Activated CD4-positive, alpha-beta T cell treated with anti-CD3 and anti-CD28 coated beads, Interleukin-2, Interleukin-4, amounts not matched to agents 100 ng/mL and 50 ng/mL, durations not matched to agents 16 hours and 8 hours (primary cell): Measurements from ENCODE around the gene SDC3.
"Not testable (repeated sequence)": the region's sequence is repeated elsewhere in the genome, so short reads cannot be mapped to it uniquely, and the experiment has no call there.

Experiments
- DNase-seq: peaks from one replicate; pipeline ENCODE4 v3.0.0-alpha.2; 2020; ENCODE audit warnings: low spot score

The SDC3 gene

DNA sequence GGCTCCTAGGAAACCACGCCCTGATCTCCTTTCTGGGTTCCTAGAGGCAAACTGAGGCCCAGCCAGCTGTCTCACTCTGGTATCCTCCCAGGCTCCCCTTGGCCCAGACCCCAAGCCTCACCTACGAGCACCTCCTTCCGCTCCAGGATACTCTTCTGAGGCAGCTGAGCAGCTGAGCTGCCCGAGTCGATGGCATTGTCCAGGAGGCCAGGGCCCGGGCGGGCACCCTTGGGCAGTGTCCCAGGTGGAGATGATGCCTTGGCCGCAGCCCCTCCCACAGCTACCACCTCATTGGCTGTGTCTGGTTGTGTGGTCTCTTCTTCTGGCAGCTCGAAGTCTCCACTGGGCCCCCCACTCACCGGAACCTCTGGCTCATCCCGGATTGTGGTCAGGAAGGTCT, 34.4 kb downstream of the SDC3 start:
- no peak for DNase-seq

DNA sequence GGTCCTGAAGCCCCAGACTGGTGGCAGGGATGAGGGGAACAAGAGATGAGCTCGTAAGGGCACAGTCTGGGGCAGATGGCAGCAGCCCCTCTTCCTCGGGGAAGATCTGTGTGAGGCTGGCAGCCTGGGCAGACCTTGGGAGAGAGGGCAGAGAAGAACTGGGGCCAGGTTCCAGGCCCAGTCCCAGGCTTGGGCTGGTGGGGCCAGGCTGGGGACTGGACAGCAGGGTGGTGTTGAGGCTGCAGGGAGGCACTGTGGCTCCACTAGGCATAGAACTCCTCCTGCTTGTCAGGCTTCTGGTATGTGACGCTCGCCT, 35.7 kb downstream of the SDC3 start:
- no peak for DNase-seq

- DNase-seq = no peak
These were observed 36.3 kb downstream of the SDC3 start for GRCh38 chr1:30872033-30872947.

DNA sequence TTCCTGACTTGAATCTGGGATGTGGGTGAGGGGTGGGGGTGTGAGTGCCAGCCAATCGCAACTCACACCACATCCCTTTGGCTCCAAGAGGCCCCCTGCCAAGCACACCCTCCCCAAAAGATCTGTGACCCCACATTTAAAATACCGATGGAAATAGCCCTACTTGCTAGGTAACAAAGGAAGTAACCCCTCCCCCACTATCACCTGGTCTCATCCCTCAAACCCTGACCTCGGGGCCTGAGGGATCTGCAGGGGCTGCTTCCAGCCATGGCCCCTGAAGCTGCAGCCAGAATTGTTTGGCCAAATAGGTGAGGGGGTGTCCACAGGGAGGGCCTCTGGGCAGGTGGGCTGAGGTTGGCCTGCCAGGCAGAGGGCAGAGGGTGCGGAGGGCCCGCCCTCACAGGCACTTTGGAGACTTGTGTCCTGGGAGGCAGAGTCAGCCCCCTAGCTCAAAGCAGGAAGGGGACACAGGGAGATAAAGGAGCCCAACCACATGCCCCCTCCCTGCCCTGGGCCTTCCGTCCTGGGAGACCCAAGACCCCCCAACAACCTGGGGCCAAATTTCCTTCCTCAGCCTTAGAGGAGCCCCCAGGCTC, 37.2 kb downstream of the SDC3 start:
- no peak for DNase-seq

GRCh38 chr1:30870656-30871055, 37.9 kb downstream of the SDC3 start:
- no peak for DNase-seq

- DNase-seq = no peak
These were observed 38.5 kb downstream of the SDC3 start for GRCh38 chr1:30870035-30870434.

DNA sequence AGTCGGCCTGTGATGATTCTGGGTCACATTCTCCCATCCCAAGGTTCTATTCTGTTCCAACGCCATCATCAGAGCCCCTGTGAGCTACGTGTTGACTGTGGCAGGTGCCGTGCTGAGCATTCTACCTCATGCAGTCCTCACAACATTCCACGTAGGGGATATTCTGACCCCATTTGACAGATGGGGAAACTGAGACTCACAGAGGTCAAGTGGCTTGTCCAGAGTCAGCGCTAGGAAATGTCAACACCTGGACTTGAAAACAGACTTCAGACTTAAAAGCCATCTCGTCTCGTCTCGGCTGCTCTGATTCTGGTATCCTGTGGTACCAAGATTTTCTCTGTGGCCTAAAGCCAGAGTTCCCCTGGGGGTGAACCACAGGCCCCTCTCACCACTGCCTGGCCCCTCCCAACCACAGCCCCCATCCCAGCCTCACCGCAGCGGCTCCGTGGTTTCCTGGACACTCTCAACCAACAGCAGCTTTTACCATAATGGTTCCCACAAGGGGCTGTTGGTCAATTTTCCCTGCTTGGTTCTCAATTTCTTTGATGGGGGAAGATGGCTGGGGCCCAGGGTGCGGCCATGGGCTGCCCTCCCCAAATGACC, 39.6 kb downstream of the SDC3 start:
- peak; percentile 16 for DNase-seq

- not testable (repeated sequence) for DNase-seq
These were observed 40.5 kb downstream of the SDC3 start for GRCh38 chr1:30868057-30868456.

DNA sequence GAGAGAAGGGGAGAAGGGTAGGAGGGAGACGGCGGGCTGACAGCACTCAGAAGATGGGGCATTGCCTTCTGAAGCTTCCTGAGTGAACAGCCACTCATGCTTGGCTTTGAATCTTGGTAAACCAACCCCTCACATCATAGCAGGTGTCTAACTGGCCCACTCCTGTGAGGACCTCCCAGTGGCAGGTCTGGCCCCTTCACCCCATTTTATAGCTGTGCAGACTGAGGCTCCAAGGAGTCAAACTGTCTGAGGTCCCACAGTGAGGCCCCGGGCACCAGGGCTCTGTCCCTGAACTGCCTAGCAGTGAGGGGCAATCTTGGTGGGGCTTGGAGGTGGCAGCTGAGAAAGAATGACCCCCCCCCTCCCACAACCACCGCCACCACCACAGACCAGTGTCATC, 41.0 kb downstream of the SDC3 start:
- DNase-seq = no peak

DNA sequence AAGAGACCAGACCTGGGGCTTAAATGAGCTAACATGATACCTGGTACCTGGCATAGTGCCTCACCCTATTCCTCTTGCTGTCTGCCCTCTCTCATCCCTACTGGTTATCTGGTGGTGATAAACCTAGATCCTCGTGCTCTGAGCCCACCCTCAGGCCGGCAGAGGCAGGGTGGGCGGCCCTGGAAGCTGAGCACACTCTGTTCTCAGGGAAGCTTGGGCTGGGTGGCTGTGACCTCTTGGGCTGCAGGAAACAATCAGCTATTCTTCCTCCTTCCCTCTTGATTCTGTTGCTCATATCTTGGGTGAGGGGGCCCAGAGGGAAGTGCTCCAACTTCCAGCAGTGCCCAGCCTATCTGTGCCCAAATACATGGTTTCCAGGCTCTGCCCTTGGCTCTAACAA, 42.0 kb downstream of the SDC3 start:
- DNase-seq = no peak

GRCh38 chr1:30864681-30865080, 43.9 kb downstream of the SDC3 start:
- no peak for DNase-seq

GRCh38 chr1:30863858-30864604, 44.5 kb downstream of the SDC3 start:
- DNase-seq = no peak

DNA sequence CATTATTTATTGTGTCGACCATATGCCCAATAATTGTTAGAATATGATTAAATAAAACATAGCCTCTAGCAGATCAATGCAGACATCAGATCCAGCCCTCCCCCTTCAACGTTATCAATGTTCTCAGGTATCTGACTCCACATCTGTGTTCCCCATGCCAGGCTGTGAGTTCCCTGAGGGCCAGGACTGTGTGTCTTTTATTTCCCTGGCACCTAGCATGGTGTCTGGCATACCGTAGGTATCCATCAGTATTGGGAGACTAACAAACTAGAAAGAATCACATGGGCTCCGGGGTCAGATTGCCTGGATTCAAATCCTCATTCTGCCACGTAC, 48.3 kb downstream of the SDC3 start:
- DNase-seq = no peak

GRCh38 chr1:30857964-30858363, 50.6 kb downstream of the SDC3 start:
- no peak for DNase-seq

- no peak for DNase-seq
These were observed 51.5 kb downstream of the SDC3 start for GRCh38 chr1:30857062-30857461.

GRCh38 chr1:30856260-30856790, 52.2 kb downstream of the SDC3 start:
- DNase-seq = no peak

DNA sequence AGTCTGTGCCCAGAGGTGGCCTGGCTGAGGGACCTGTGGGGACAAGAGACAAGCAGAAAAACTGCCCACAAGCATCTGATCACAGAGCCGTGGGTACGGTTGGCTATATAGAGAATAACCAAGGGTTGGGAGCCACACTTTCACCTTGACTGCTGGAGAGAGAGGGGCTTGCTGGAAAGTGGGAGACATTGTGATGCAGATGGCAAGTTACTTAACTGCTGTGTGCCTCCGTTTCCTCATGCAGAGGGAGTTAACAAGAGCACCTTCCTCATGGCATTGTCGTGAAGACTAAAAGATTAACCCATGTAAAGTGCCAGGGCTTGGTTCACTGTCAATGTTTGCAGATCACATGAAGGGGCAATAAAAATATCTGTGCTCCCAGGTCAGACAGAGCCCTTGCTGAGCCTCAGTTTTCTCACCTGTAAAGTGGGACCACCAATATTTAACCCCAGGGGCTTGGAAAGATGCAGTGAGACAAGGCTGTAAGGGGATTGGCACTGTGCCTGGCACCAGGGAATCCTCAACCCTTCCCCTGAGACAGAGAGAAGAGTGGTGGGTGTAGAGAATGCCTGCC, 52.8 kb downstream of the SDC3 start:
- no peak for DNase-seq

DNA sequence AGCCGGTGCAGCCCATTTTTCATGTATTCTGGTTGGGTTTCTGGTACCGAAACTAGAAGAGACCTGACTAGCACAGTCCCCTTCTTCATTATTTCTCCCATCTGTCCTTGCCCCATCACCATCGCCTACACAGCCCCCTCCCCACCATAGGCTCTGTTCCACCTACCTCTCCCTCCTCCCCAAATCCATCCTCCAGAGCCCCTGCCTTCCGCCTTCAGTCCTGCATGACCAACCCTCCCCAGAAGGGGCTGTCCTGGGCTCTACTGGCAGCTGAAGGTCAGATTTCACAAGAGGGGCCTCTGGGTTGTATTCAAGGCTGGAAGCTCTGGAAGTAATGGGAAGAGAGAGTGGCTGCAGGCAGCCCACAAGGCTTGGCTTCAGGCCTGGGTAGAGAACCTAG, 55.2 kb downstream of the SDC3 start:
- no peak for DNase-seq

DNA sequence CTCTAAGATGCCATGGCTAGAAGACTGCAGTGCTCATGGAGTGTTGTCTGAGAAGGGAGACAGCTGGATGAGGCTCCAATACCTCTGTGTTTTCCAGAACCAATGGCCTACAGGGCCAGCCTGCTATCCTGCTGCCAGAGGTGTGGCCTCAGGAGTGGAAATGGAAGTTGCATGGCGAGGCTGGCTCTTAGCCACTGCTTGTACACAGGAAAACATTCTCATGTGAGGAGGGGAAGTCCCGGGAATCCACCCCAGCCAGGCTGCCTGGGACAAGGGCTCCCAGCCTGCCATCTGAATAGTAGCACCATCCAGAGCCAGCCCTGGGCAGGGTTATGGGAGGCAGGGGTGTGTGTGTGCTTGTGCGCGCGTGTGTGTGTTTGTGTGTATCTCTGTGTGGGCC, 56.5 kb downstream of the SDC3 start:
- no peak for DNase-seq

- no peak for DNase-seq
These were observed 57.3 kb downstream of the SDC3 start for GRCh38 chr1:30851286-30851685.

- DNase-seq = no peak
These were observed 58.0 kb downstream of the SDC3 start for GRCh38 chr1:30850607-30851006.

DNA sequence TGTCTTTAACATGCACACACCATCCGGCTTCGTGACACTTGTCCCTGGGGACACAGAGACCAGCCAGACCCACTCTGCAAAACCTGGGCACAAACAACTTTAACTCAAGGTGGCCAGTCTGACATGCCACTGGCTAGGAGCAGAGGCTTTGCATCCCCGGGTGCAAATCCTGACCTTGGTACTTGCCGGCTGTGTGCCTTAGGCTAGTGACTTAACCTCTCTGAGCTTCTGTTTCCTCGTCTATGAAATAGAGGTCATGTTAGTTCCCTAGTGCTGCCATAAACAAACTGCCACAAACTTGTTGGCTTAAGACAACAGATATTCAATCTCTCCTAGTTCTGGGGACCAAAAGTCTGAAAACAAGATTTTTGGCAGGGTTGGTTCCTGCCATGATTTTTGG, 60.4 kb downstream of the SDC3 start:
- no peak for DNase-seq
